ENCODE measurements around the gene KLHL18.

KLHL18 gene

GRCh38 chr3:47384425-47384824 lies 101.7 kb downstream of the KLHL18 start:
- no peak overlapping the region for H3K4me3 ChIP-seq (ENCODE audit: low read length)
- no peak for TF ChIP-seq CTCF (conservative IDR thresholded peaks at IDR 0.05; ENCODE audit: low read depth, low read length)
- no peak for DNase-seq (ENCODE audit: low read depth)

GRCh38 chr3:47385007-47385406 lies 102.3 kb downstream of the KLHL18 start:
- TF ChIP-seq CTCF (conservative IDR thresholded peaks at IDR 0.05; ENCODE audit: low read depth, low read length): no peak
- no peak overlapping the region for H3K4me3 ChIP-seq (ENCODE audit: low read length)
- DNase-seq (ENCODE audit: low read depth): no peak

GRCh38 chr3:47385796-47386195 lies 103.1 kb downstream of the KLHL18 start:
- no peak overlapping the region for H3K4me3 ChIP-seq (ENCODE audit: low read length)
- DNase-seq (ENCODE audit: low read depth): no peak
- TF ChIP-seq CTCF (conservative IDR thresholded peaks at IDR 0.05; ENCODE audit: low read depth, low read length): no peak

- H3K4me3 ChIP-seq (ENCODE audit: low read length): no peak overlapping the region
- no peak for TF ChIP-seq CTCF (conservative IDR thresholded peaks at IDR 0.05; ENCODE audit: low read depth, low read length)
- DNase-seq (ENCODE audit: low read depth): no peak
These were observed 110.2 kb downstream of the KLHL18 start for GRCh38 chr3:47392933-47393332.

GRCh38 chr3:47394140-47394870 lies 111.6 kb downstream of the KLHL18 start:
- peak; percentile 34 for DNase-seq (ENCODE audit: low read depth)

GRCh38 chr3:47394881-47395280 lies 112.1 kb downstream of the KLHL18 start:
- no peak overlapping the region for H3K4me3 ChIP-seq (ENCODE audit: low read length)
- no peak for TF ChIP-seq CTCF (conservative IDR thresholded peaks at IDR 0.05; ENCODE audit: low read depth, low read length)
- DNase-seq (ENCODE audit: low read depth): no peak

More at GRCh38 chr3:47394140-47394870, 111.6 kb downstream of the KLHL18 start:
- no peak overlapping the region for H3K4me3 ChIP-seq (ENCODE audit: low read length)
- TF ChIP-seq CTCF (conservative IDR thresholded peaks at IDR 0.05; ENCODE audit: low read depth, low read length): no peak

All from retinal pigment epithelial cell (primary cell).